Renal cortex interstitium (tissue), 11 donors: Measurements from ENCODE around the gene KIF15. TPM values are rescaled to one million over a fixed set of nuclear protein-coding genes. Genes with fewer than 3 reads are reported as not detected.

Experiments
- DNase-seq, 11 donors: peaks; one replicate each; pipeline ENCODE4 v3.0.0-alpha.2; 2013; ENCODE audit warnings: low read depth in 9 of 11, low spot score in 4 of 11; ENCODE audit errors: extremely low read depth in 1 of 11
- polyA plus RNA-seq, 3 donors: library from polyadenylated mRNA; unstranded; fragments of 120-200 nt; gene quantifications; one replicate each; pipeline ENCODE4 v1.2.1, GENCODE V29; 2013; ENCODE audit not compliant: insufficient read length in 3 of 3

Gene KIF15
- polyA plus RNA-seq, 3 donors: 21.2 to 31.2 (median 30.6) TPM

- DNase-seq: no peak
Observed at GRCh38 chr3:44902628-44903027, 141.0 kb downstream of the KIF15 start.

Other genes with a start within 250 kb of the KIF15 start
- gene ZKSCAN7, start 206.6 kb upstream of the KIF15 start, polyA plus RNA-seq: 10 to 100 TPM; 15.8 to 18.0 (median 17.1) TPM
- 10 to 100 TPM; 11.6 to 18.2 (median 13.1) TPM for gene ZNF660, start 176.8 kb upstream of the KIF15 start, polyA plus RNA-seq
- 10 to 100 TPM; 33.0 to 35.0 (median 33.9) TPM for gene ZNF197, start 136.8 kb upstream of the KIF15 start, polyA plus RNA-seq
- gene ZNF35, start 113.1 kb upstream of the KIF15 start, polyA plus RNA-seq: 10 to 100 TPM; 10.5 to 11.7 (median 11.6) TPM
- gene ZNF502, start 49.1 kb upstream of the KIF15 start, polyA plus RNA-seq: 10 to 100 TPM; 12.7 to 14.7 (median 12.7) TPM
- 10 to 100 TPM; 12.0 to 12.4 (median 12.1) TPM for gene ZNF501, start 32.2 kb upstream of the KIF15 start, polyA plus RNA-seq
- 10 to 100 TPM; 49.5 to 63.8 (median 52.0) TPM for gene KIAA1143, start 175 bp upstream of the KIF15 start, polyA plus RNA-seq
- gene TMEM42, start 100.1 kb downstream of the KIF15 start, polyA plus RNA-seq: 10 to 100 TPM; 27.8 to 32.1 (median 28.2) TPM
- under 1 TPM; 0.03 to 0.18 (median 0.12) TPM for gene TGM4, start 112.8 kb downstream of the KIF15 start, polyA plus RNA-seq
- gene ZDHHC3, start 214.4 kb downstream of the KIF15 start, polyA plus RNA-seq: 10 to 100 TPM; 80.3 to 95.3 (median 84.9) TPM
- gene EXOSC7, start 214.4 kb downstream of the KIF15 start, polyA plus RNA-seq: 10 to 100 TPM; 47.3 to 54.9 (median 48.8) TPM